T-helper 2 cell treated with Interferon-gamma antibody and Interleukin-4, amounts not matched to agents 100 ng/mL and 5 ng/mL, for 36 hours (primary cell): Measurements from ENCODE around the gene SULT1C3. TPM values are rescaled to one million over a fixed set of nuclear protein-coding genes. Genes with fewer than 3 reads are reported as not detected.

Experiments used
- intact Hi-C: fragments of 100-400 bp; cut with micrococcal nuclease; formaldehyde crosslinking; loops from one replicate; pipeline ENCODE4 v1.15.1; 2023
- total RNA-seq: library from RNA; stranded (reverse); gene quantifications from 2 replicates; pipeline ENCODE4 v1.2.3, GENCODE V29; 2022

The SULT1C3 gene
- total RNA-seq, 1 donor from 2014 or later: not detected

- intact Hi-C loops: no loop called here
Observed at GRCh38 chr2:108301558-108301957, 61.8 kb downstream of the SULT1C3 start.

GRCh38 chr2:108304975-108305374, 65.2 kb downstream of the SULT1C3 start:
- intact Hi-C loops: no loop called here

- intact Hi-C loops: no loop called here
Observed at GRCh38 chr2:108305901-108306300, 66.1 kb downstream of the SULT1C3 start.

- intact Hi-C loops: no loop called here
Observed at GRCh38 chr2:108309903-108310302, 70.1 kb downstream of the SULT1C3 start.

Other genes with a start within 250 kb of the SULT1C3 start
- not detected in 2 replicates for gene SULT1C2, start 48.9 kb downstream of the SULT1C3 start, total RNA-seq
- not detected in 2 replicates for gene SULT1C4, start 138.0 kb downstream of the SULT1C3 start, total RNA-seq
- gene GCC2, start 209.2 kb downstream of the SULT1C3 start, total RNA-seq: 41.8 and 46.0 TPM in 2 replicates